ENCODE results near the gene STX5. TPM values are rescaled to one million over a fixed set of nuclear protein-coding genes. Genes with fewer than 3 reads are reported as not detected.

Gene STX5
- total and polyA plus RNA-seq, 9 of the 15 experiments (the other 6 are each of a cell fraction or from before 2014, with no cell fraction given): 2.8 to 28.6 (median 23.7) TPM

GRCh38 chr11:62839050-62839945 is 7.4 kb upstream of the STX5 start, which contains the start of gene WDR74 (continued):
- no peak for TF ChIP-seq TRIM25 (IDR thresholded peaks at IDR 0.05; ENCODE audit: borderline replicate concordance)
- no peak for TF ChIP-seq ZNF124 (CRISPR knock-in tag; IDR thresholded peaks at IDR 0.05)
- TF ChIP-seq TAF1 (IDR thresholded peaks at IDR 0.05; ENCODE audit: control insufficient read depth, extremely low read depth, insufficient read depth, low read length, severe bottlenecking): peak; percentile 94
- no peak for TF ChIP-seq HMG20A (CRISPR knock-in tag; conservative IDR thresholded peaks at IDR 0.05)
- TF ChIP-seq ZNF57 (CRISPR knock-in tag; IDR thresholded peaks at IDR 0.05): no peak
- TF ChIP-seq KLF10 (CRISPR knock-in tag; IDR thresholded peaks at IDR 0.05): no peak
- no peak for TF ChIP-seq ZNF354B (CRISPR knock-in tag; IDR thresholded peaks at IDR 0.05)
- TF ChIP-seq MITF (IDR thresholded peaks at IDR 0.05): peak; percentile 19; the same call in 1 of the 2 replicates
- peak; percentile 93 for TF ChIP-seq POLR2A (conservative IDR thresholded peaks at IDR 0.05)
- no peak for TF ChIP-seq PRMT5 (CRISPR knock-in tag; IDR thresholded peaks at IDR 0.05)
- TF ChIP-seq ZBTB5 (IDR thresholded peaks at IDR 0.05): no peak
- no peak; the same call in 1 of the 2 replicates for TF ChIP-seq VEZF1 (CRISPR knock-in tag; IDR thresholded peaks at IDR 0.05)
- no peak; the same call in none of the 2 replicates for TF ChIP-seq GTF2F1 (IDR thresholded peaks at IDR 0.05; ENCODE audit: low read depth, low read length)
- TF ChIP-seq ZBTB43 (CRISPR knock-in tag; IDR thresholded peaks at IDR 0.05): no peak
- no peak for TF ChIP-seq ZNF134 (CRISPR knock-in tag; conservative IDR thresholded peaks at IDR 0.05)
- peak; percentile 94 for TF ChIP-seq FIP1L1 (IDR thresholded peaks at IDR 0.05; ENCODE audit: low read depth, low read length, poor library complexity, severe bottlenecking)
- no peak for TF ChIP-seq E2F4 (CRISPR knock-in tag; IDR thresholded peaks at IDR 0.05; ENCODE audit: low read depth)
- TF ChIP-seq POLR3A (IDR thresholded peaks at IDR 0.05; ENCODE audit: borderline replicate concordance, extremely low read depth, insufficient read depth, insufficient read length): no peak

All from K562 (cell line).